Upper lobe of left lung (tissue), 6 donors: Measurements from ENCODE around the gene RPL7A. TPM values are rescaled to one million over a fixed set of nuclear protein-coding genes. Genes with fewer than 3 reads are reported as not detected.
"Not testable (repeated sequence)": the region's sequence is repeated elsewhere in the genome, so short reads cannot be mapped to it uniquely, and the experiment has no call there.

ENCODE experiments used
- ATAC-seq, 2 donors: fragments of 200-7000 bp; cut with Tn5 transposase; one replicate each; pipeline ENCODE4 v1.9.1; 2022; ENCODE audit warnings: mild to moderate bottlenecking in 2 of 2, moderate library complexity in 2 of 2; ENCODE audit not compliant: low FRiP score in 2 of 2
- DNase-seq, 2 donors: peaks; one replicate each; pipeline ENCODE4 v3.0.0-alpha.2; 2019 to 2020
- H3K27ac ChIP-seq, 4 donors: fragments of 200-600 bp; sonication (generic); one replicate each; pipeline ENCODE4 v1.5.1; 2016 to 2019
- H3K27me3 ChIP-seq, 4 donors: fragments of 200-600 bp; sonication (generic); one replicate each; pipeline ENCODE4 v1.5.1; 2017 to 2019
- H3K36me3 ChIP-seq, 4 donors: fragments of 200-600 bp; sonication (generic); one replicate each; pipeline ENCODE4 v1.5.1; 2016 to 2019
- H3K4me1 ChIP-seq, 4 donors: fragments of 200-600 bp; sonication (generic); one replicate each; pipeline ENCODE4 v1.5.1; 2018 to 2019
- H3K4me3 ChIP-seq, 4 donors: fragments of 200-600 bp; sonication (generic); one replicate each; pipeline ENCODE4 v1.5.1; 2017 to 2019; ENCODE audit warnings: mild to moderate bottlenecking in 2 of 4, moderate library complexity in 1 of 4
- H3K9me3 ChIP-seq, 4 donors: fragments of 200-600 bp; sonication (generic); one replicate each; pipeline ENCODE4 v1.5.1; 2018 to 2019
- CTCF ChIP-seq, 6 experiments: fragments of 450-650 bp in 4 of 6; fragments of 200-600 bp in 2 of 6; sonication (generic) in 2 of 6; IDR thresholded peaks; one replicate each; pipeline ENCODE4 v1.5.1; 2016 to 2019; ENCODE audit warnings: antibody characterized with exemption in 6 of 6
- EP300 ChIP-seq, 4 donors: sonication (generic); formaldehyde crosslinking; IDR thresholded peaks; one replicate each; pipeline ENCODE4 v1.5.1; 2017; ENCODE audit warnings: antibody characterized with exemption in 4 of 4, control low read depth in 2 of 4
- POLR2A ChIP-seq, 4 donors: fragments of 450-650 bp; IDR thresholded peaks; one replicate each; pipeline ENCODE4 v1.5.1; 2016 to 2017; ENCODE audit warnings: antibody characterized with exemption in 4 of 4, mild to moderate bottlenecking in 2 of 4
- POLR2AphosphoS5 ChIP-seq, 2 donors: sonication (generic); formaldehyde crosslinking; IDR thresholded peaks; one replicate each; pipeline ENCODE4 v1.5.1; 2017; ENCODE audit warnings: antibody characterized with exemption in 2 of 2
- WGBS, 2 donors: methylation state at CpG; one replicate each; pipeline ENCODE4 v1.1.5; 2017 to 2018; 5-methylcytosine and 5-hydroxymethylcytosine counted together
- total RNA-seq, 6 donors: library from RNA; depleted of rRNA in 4 of 6; stranded (reverse); fragments of >200 nt in 4 of 6; gene quantifications; one replicate each; pipeline versions ENCODE4 v1.1.0 to v1.2.1, GENCODE V29; 2016 to 2021
- donor health status: DM: no; HTN: no; CAD: no; lungs with moderate emphysema.
- donor health status: DM: no; HTN: yes; CAD: no; lungs with severe emphysema.

Gene RPL7A
- total RNA-seq, 6 donors from 2014 or later, result 840 to 1,613 (median 1,352) TPM

- WGBS, 2 donors, result 88 to 91% methylated on average over 8 to 10 of the region's 13 CpGs
- Histone ChIP-seq H3K36me3 (no peaks in the 10 kb centered on the region), H3K9me3 (no peaks in the 10 kb centered on the region), H3K4me1 (no peaks in the 10 kb centered on the region), H3K4me3 (no peak overlapping the region), H3K27me3 (no peaks in the 10 kb centered on the region), H3K27ac (no peak overlapping the region)
- DNase-seq (no peak), ATAC-seq (no peak)
- no peak for TF ChIP-seq CTCF (IDR thresholded peaks at IDR 0.05)
- no peak for TF ChIP-seq POLR2AphosphoS5 (IDR thresholded peaks at IDR 0.05)
- no peak for TF ChIP-seq EP300 (IDR thresholded peaks at IDR 0.05)
Observed at GRCh38 chr9:133389562-133389961, 41.5 kb downstream of the RPL7A start.

- Histone ChIP-seq H3K9me3 (no peaks in the 10 kb centered on the region), H3K36me3 (no peaks in the 10 kb centered on the region), H3K27me3 (no peaks in the 10 kb centered on the region), H3K4me1 (no peaks in the 10 kb centered on the region), H3K4me3 (no peak overlapping the region), H3K27ac (no peak overlapping the region)
- TF ChIP-seq POLR2AphosphoS5 (IDR thresholded peaks at IDR 0.05) (no peak), EP300 (IDR thresholded peaks at IDR 0.05) (no peak), POLR2A (IDR thresholded peaks at IDR 0.05) (no peak), CTCF (IDR thresholded peaks at IDR 0.05) (no peak)
- DNase-seq, result no peak
- no peak for ATAC-seq
- 79 to 87% methylated on average over 6 to 7 of the region's 7 CpGs for whole genome bisulfite sequencing, 2 donors
Observed at GRCh38 chr9:133390713-133391112, 42.7 kb downstream of the RPL7A start.

- not testable (repeated sequence) for H3K9me3 ChIP-seq, H3K36me3 ChIP-seq, H3K27ac ChIP-seq, H3K27me3 ChIP-seq, DNase-seq, H3K4me3 ChIP-seq, H3K4me1 ChIP-seq, ATAC-seq
- WGBS, 2 donors, result 42 to 53% methylated on average over 2 to 3 of the region's 4 CpGs
Observed at GRCh38 chr9:133391449-133391848, 43.4 kb downstream of the RPL7A start.

GRCh38 chr9:133392308-133392707 is 44.3 kb downstream of the RPL7A start:
- WGBS, 2 donors, result 97 to 98% methylated on average over 3 of the region's 3 CpGs
- not testable (repeated sequence) for H3K9me3 ChIP-seq, DNase-seq, H3K4me3 ChIP-seq, H3K4me1 ChIP-seq, ATAC-seq, H3K36me3 ChIP-seq, H3K27ac ChIP-seq, H3K27me3 ChIP-seq

GRCh38 chr9:133393399-133393798 is 45.4 kb downstream of the RPL7A start:
- H3K4me3 ChIP-seq, result no peak overlapping the region
- ATAC-seq (no peak), DNase-seq (no peak)
- WGBS, 2 donors, result 94 to 97% methylated on average over 3 of the region's 3 CpGs
- H3K27me3 ChIP-seq, result no peaks in the 10 kb centered on the region
- TF ChIP-seq EP300 (IDR thresholded peaks at IDR 0.05) (no peak), CTCF (IDR thresholded peaks at IDR 0.05) (no peak), POLR2AphosphoS5 (IDR thresholded peaks at IDR 0.05) (no peak), POLR2A (IDR thresholded peaks at IDR 0.05) (no peak)
- no peak overlapping the region for H3K27ac ChIP-seq
- H3K4me1 ChIP-seq, result no peaks in the 10 kb centered on the region
- H3K36me3 ChIP-seq, result no peaks in the 10 kb centered on the region
- no peaks in the 10 kb centered on the region for H3K9me3 ChIP-seq

GRCh38 chr9:133394687-133395271 is 46.8 kb downstream of the RPL7A start:
- H3K4me1 ChIP-seq, result no peaks in the 10 kb centered on the region
- TF ChIP-seq POLR2AphosphoS5 (IDR thresholded peaks at IDR 0.05) (no peak), EP300 (IDR thresholded peaks at IDR 0.05) (no peak), POLR2A (IDR thresholded peaks at IDR 0.05) (no peak), CTCF (IDR thresholded peaks at IDR 0.05) (no peak)
- H3K36me3 ChIP-seq, result no peaks in the 10 kb centered on the region
- no peak overlapping the region for H3K4me3 ChIP-seq
- ATAC-seq, result no peak
- no peaks in the 10 kb centered on the region for H3K9me3 ChIP-seq
- DNase-seq, result no peak
- no peaks in the 10 kb centered on the region for H3K27me3 ChIP-seq
- H3K27ac ChIP-seq, result no peak overlapping the region
- 28 to 42% methylated on average over 8 of the region's 8 CpGs for WGBS, 2 donors
